GM18858 (cell line): ENCODE measurements around the gene FANCI.

Experiments used
- ATAC-seq: cut with Tn5 transposase; IDR thresholded peaks from one replicate; pipeline ENCODE4 v1.9.1; 2021; ENCODE audit not compliant: unreplicated experiment

FANCI gene

DNA sequence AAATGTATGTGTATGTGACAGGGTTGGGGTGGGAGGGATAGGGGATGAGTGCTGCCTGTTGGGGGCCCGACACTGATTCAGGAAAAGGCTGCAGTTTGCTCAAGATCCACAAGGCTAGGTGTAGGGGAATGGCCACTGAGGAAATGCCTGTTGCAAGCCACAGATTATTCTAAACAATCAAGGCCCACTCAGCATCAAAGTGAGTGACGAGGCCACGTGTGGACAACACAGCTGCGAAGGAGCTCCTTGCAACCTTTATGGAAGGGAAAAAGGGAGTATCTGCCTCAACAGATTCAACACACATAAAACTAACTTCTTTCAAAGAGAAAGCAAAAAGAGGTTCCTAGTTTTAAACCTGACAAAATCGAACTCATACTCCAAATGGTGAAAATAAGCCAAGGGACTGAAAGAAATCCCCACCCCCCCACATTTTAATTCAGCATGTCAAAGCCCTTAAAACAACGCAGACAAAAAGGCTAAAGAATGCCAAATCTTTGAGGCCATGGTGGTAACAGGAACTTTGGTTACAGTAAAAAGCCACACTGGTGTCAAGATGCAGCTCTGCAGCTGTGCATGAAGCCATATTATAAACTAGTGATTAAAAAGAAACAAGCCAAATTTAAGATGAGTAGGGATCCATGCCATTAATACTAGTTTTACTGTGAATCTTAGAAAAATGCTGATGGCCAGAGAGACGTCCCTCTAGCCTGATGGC, 87.3 kb downstream of the FANCI start:
- ATAC-seq, result no peak

DNA sequence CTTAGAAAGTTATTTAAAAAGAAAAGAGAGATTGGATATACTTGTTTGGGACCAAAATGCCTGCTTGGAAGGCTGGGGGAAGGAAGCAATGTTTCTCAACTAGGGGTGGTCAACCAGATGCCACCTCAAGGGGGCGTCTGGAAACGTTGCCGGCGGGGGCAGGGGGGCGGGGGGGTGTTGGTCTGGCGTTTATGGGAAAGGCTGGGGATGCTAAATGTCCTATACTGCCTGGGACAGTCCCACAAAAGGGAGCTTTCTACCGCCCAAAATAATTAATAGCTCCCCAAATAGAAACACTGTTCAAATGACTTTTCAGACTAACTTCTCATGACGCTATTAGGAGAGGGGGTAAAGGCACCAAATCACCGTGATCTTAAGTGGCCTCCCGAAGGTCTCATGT, 88.7 kb downstream of the FANCI start:
- no peak for ATAC-seq

DNA sequence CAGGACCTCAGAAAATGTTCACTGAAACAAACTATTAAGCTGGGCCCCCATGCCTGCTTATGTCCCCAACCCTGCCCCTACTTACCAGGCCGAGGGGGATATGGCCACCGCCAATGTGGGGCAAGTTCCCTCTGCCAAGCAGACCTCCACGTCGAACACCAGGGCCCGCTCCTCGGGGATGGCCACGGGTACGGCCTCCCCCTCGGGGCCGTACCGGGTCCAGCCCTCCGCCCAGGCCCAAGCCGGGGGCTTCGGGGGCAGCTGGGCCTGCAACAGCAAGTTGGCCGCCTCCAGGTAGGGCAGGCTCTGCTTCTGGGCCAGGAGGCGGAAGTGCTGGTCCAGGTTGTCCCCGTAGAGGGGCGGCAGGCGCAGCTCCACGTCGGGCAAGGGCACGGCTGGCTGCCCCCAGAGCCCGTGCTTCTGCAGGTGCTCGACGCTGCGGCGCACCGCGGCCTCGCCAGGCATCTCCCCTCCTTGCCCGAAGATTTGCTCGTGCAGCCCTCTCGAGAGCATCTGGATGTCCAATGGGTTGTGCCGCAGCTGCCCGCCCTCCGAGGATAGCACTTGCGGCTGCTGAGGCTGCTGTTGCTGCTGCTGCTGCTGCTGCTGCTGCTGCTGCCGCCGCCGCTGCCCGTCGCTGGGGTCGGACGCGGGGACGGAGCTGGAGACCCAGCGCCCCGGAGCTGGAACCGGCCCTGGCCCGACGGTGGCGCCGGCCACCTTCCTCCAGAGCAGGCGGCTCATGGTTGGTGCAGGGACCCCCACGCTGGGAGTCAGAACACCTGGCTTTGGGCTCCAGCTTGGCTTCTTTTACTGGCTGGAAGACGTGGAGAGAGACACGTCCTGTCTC, 89.5 kb downstream of the FANCI start:
- no peak for ATAC-seq

DNA sequence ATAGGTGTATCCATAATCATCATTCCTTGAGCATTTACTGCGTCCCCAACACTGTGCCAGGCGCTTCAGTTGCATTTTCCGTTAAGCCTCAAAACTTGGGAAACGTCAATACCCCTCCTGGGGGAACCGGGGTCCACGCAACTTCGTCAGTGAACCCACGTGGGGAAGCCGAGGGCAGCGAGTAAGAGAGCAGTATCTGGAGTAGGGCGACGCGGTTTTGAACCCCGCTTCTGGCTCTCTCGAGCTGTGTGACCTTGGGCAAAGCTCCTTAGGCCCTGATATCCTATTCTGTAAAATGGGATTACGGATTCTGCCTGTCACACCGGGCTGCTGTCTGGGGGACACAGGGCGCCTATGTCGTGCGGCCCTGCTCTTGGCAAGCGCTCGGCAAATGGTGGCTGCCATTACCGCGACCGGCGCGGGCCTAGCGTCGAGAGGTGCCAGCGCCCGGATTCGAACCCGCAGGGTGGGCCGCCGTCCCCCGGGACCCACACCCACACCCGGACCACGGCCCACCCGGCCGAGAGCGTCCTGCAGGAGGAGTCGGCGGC, 90.3 kb downstream of the FANCI start:
- peak; percentile 15 for ATAC-seq

DNA sequence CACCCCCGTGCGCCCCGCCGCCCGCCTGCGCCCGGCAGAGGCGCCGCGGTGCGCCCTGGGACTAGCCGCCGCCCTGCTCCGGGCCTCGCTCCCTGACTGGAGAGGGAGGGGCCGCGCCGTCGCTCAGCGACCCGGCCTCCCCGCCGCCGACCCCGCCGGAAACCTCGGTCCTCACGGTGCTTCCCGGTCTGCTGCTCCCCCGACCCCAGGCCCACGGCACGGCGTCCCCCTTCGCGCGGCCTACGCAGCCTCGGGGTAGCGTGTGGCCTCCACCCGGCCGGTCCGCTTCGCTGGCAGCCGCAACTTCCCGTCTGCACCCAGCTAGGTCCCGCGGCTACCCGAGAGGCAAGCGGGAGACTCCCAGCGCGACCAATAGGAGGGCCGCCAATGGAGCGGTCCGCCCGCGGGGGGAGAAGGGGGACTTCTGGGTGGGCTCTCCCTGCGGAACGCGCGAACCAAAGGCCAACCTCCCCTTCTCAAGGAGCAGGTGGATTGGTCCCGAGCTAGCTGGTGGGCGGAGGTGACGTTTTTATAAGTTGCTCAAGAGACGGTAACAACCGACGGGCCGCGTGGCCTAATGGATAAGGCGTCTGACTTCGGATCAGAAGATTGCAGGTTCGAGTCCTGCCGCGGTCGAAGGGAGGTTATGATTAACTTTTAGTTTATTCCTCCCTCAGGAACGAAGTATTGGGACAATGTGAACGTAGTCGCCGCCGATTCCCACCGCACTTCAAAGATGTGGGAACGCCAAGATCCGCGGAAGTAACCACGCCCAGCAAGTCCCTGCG, 90.9 kb downstream of the FANCI start, which contains the start of gene POLG:
Gene POLG, minus strand, starts transcription at position 315 of the 788 bp plus-strand sequence. CDS start 1,070 bp downstream, outside the sequence.
- peak; percentile 82 for ATAC-seq

DNA sequence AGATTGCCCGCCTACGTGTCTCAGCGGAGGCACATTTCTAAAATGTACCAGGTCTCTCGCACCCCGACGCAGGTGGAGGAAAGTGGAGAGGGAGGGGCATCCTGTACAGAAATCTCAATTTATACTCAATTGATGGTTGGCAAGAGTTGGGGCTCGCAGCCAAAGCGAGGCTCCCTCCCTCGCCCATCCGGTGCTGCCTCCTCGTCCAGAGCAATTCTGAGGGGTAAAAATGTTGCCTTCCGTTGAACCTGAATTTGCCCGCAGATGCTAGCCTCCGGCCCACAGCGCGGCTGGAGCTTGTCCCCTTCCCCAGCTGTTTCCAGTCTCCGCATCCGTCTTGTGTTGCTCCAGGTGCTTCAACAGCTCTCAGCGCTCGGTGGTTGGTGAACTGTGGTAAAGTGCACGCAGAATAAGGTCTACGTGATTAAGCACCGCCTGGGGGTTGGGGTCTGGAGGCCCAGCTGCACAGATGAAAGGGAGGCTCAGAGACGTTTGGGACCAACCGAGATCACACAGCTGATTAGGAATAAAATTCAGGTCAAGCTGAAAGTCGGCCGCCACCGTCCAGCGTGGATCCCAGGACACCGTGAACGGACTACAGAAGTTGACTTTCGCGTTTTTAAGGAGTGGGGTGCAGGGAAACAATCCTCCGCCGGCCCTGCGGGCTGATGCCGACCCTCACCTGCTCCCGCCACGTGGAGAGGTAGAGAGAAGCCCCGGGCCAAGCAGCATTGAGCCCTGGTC, 91.7 kb downstream of the FANCI start:
- peak; percentile 13 for ATAC-seq

DNA sequence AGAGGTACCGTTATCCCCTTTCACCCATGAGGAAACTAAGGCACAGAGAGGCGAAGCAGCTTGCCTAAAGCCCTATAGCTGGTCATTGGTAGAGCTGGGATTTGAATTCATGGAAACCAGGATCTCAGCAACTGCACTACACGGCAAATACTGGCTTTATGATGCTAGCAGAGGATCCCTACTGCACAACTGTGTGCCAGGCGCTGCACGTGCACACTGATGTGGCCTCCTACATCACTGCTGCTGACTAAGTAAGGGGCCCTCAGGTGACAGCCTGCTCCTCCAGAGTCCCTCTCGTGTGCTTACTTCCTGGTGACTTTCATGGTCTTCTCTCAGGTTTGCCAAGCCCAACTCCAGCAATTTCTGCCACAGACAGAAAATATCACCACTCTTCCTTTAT, 94.3 kb downstream of the FANCI start:
- ATAC-seq, result no peak

DNA sequence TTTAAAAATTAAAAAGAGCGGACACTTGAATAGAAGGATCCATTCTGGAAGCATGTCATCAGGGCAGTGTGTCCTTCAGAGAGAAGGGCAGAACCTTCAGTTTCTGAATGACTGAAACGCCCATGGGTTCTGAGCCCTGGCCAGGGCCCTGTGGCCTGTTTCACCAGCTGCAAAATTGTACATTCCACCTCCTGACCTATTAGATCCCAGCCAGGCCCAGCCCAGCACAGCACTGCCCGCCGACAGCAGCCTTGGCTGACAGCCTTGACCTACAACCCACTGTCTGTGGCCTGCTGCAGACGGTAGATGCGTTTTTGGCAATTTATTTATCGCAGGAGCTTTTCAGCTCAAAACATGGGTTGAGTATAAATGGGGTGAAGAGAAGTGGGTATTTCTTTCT, 96.8 kb downstream of the FANCI start:
- ATAC-seq, result no peak

DNA sequence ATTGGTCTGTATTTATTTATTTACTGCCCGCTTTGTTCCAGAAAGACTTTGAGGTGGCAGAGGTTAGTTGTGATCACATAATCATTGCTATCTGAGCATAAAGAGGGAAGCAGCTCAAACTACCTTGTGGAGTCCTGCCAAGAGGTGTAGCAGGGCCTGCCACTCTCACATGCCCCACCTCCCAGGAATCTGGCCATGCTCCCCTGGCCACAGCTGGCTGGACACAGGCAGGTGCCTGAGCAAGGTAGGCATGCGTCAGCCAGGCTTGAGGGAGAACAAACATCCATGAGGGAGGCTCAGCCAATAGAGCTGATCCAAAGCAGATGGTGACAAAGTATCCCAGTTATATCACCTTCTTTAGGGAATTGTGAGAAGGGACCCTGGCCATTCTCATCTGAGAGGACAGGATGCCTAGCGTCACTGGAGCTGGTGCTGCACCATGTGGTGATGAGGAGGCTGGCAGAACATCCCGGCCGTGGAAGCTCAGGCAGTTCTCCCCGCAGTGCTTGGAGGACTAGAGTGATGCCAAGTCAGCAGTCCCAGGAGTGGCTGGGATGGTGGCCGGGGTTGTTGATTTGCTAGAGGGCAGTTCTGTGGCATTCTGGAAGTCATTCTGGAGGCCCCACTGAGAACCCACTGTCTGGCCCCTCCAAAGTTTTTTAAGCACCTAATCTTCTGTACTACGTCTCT, 97.7 kb downstream of the FANCI start:
- ATAC-seq, result no peak

DNA sequence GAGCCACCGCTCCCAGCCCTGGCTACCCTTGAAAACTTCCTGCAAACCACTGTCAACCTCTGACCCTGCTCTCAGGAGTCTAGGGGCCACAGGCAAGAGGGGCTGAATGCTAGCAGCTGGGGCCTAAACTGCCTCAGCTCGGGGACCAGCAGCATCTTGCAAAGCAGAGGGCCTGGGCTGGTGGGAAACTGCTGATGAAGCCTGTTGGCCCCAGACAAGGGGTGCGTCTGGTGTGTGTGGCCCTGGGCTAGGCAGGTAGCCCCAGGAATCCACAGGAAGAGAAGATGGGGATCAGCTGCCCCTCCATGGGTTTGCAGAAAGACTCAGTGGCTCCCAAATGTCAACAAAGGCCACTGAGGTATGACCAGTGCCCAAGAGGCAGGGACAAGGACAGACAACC, 99.1 kb downstream of the FANCI start:
- ATAC-seq, result no peak

DNA sequence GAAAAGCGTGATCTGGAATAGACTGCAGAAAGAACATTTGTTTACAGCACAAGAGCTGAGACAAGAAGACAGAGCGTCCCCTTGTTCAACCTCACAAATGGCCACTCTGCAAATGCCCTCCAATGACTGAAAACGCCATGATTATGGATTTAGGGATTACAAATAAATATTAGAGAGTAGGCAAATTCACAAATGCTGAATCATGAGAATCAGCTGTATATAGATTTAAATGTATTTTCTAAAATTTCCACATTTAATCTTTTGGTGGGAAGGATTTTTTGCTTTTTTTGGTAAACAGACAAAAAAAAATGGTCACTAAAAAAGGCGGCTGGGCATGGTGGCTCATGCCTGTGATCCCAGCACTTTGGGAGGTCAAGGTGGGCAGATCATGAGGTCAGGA, 101.5 kb downstream of the FANCI start:
- no peak for ATAC-seq

DNA sequence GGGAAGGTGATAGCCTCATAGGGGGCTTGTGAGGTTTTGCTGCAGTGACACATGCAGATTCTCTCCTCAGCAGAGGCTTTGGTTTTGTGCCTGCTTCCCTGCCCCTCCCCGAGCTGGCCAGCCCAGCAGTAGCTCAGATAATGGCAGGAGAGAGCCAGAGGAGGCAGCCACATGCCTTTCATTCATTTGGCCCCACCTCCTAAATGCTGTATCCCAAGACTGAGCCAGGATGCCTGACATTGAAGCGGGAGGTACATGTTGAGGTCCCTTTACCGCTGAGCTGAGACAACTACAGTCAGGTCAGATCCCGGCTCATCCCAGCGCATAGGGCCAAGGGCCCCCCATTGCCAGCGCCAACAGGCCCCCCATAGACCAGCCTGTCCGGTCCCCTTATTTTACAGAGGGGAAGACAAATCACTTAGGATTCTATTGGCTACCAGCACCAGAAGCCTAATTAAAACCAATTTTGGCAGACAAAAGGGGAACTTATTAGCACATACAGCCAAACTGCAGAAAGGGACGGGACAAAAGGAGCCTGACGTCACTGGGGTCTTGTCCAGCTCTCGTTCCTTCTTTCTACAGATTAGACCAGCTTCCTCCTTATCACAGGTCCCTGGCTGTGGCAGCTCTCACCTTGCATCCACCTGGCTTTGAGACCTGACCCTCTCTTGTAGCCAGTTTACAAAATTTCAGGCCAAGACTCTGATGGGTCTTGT, 102.9 kb downstream of the FANCI start:
- ATAC-seq, result no peak

DNA sequence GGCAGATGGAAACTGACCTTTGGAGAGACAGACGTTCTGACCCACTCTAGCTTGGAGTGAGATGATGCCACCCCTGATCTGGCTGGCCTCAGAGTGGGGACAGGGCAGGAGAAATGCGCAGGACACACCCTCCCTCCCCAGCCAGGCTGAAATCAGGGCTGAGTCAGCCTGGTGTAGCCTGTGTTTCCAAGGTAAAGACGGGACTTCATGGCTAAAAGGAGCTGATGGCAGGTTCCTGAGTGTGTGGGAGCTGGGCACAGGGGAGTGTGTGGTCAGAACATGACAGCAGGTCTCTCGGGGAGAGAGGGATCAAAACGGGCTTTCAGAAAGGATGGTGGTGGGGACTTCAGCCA, 105.4 kb downstream of the FANCI start:
- no peak for ATAC-seq

DNA sequence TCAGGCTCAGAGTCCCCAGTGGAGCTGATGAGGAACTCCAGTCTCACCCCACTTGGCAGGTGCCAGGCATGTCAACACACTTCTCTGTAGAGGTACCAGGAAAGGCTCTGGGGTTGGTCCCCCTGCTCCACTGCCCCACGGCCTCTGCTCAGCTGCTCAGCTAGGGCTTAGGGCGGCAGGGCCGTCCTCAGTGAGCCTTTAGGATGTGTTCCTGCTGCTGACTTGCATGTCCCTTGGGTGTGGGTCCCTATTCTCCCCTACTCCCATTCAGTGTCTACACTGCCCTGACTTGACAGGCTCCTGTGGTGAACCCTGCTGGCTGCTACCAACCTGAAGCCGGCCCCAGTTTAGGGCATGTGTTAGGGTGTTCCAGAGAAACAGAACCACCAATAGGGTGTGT, 108.7 kb downstream of the FANCI start:
- no peak for ATAC-seq

DNA sequence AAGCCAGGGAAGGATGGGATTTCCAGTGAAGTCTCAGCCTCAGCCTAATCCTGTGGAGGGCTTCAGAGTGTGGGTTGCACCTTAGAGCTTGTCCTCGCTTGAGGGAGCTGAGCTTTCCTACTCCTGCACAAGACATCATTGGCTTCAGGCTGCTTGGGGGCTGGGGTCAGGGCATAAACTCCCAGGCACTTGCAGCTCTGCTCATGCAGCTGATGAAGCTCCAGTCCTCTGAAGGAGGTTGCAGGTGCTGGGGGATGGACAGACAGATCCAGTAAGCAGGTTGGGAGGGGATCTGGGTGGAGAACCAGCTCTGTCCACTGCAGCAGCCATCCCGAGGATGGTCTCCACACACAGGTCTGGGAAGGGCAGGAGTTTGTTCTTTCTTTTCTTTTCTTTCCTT, 110.2 kb downstream of the FANCI start:
- ATAC-seq, result no peak

DNA sequence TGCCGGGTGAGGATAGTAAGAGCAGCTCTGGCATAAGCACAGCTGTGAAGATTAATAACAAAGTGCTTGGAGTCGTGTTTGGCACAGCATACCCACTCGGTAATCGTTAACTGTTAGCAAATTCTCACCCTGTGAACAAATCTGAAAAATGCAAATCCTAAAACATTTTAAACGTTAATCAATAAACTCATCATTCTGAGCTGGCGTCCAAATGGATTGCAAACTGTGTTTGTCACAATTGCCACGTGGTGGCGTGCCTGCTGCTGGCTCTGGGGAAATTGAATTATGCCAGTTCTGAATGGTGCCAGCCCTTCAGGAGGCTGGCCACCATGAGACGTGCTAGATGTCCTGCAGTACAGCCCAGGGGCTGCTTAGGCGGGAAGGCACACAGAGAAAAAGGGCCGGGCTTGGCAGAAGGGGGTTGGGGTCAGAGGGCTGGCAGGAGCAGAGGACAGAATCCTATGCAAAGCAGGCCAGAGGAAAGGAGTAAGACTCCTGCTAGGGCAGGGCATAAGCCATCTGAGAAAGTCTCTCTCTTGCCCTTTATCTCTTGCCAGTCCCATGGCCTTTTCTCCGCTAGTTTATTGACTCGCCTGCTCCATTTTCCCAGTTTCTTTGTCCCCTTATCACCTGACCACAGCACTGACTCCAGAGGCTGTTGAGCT, 113.0 kb downstream of the FANCI start:
- no peak for ATAC-seq

DNA sequence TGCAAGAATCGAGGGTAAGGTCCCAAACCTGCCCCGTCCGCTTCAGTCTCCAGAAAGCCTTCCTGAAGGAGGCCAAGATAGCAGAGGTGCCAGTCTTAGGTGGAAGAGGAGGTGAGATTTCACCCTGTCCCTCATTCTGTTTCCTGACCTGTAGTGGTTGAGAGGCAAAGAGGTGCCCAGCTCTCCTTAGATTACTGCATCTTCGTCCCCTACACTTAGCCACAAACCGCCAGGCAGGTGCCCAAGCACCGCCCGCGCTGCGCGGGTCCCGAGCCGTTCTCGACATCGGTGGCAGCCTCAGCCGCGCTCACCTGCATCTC, 114.6 kb downstream of the FANCI start:
- ATAC-seq, result no peak

DNA sequence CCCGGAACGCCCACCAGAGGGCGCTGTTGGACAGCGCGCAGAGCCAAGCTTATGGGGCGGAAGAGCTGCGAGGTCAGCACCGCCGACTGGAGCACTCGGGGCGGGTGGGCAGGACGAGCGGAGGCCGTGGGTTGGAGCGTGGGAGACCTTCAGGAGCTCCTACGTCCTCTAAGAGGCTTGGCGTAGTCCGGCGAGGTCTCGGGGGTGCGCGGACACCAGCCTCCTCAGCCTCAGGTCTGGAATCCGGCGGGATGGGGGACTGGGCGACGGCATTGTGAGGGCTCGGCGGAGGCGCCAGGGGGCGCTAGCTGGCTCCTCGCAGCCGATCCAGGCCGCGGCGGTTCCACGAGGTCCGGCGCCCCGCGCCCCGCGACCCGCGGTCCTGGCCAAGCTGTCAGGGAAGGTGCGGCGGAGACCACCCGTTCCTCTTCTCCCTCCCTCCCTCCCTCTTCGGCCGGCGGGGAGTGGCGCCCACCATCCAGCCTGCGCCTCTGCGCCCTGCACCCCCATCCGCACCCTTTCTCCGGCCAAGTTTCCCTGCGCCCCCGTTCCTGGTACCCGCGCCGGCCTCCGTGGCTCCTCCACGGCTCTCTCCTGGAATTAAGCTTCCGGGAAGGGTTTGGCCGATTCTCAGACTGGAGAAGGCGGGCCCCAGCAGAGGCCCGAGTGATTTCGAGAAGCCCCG, 115.1 kb downstream of the FANCI start:
- peak; percentile 70 for ATAC-seq
